ENCODE measurements around the gene PNMA8C. TPM values are rescaled to one million over a fixed set of nuclear protein-coding genes. Genes with fewer than 3 reads are reported as not detected.

Gene PNMA8C
- total RNA-seq, 1 donor from 2014 or later: 0.52 TPM

Other genes starting within 250 kb of the PNMA8C start
- not detected for gene IGFL1, start 199.2 kb downstream of the PNMA8C start, total RNA-seq
- 79.3 TPM for gene HIF3A, start 131.9 kb downstream of the PNMA8C start, total RNA-seq
- gene PPP5C, start 81.8 kb downstream of the PNMA8C start, total RNA-seq: 44.4 TPM
- 67.8 TPM for gene CCDC8, start 15.4 kb downstream of the PNMA8C start, total RNA-seq
- gene PNMA8A, start 42.6 kb upstream of the PNMA8C start, total RNA-seq: 21.4 TPM
- 3.7 TPM for gene PNMA8B, start 66.9 kb upstream of the PNMA8C start, total RNA-seq
- 55.3 TPM for gene CALM3, start 172.4 kb upstream of the PNMA8C start, total RNA-seq
- gene PTGIR, start 196.2 kb upstream of the PNMA8C start, total RNA-seq: 3.1 TPM
- not detected for gene GNG8, start 207.3 kb upstream of the PNMA8C start, total RNA-seq
- gene DACT3, start 232.2 kb upstream of the PNMA8C start, total RNA-seq: 7.3 TPM

All from skeletal muscle tissue (tissue), 1 donor.